ENCODE data around the gene AGTR1. TPM values are rescaled to one million over a fixed set of nuclear protein-coding genes. Genes with fewer than 3 reads are reported as not detected.

Gene AGTR1
- total RNA-seq, result 0.22 and 11.9 TPM in 2 replicates

GRCh38 chr3:148697306-148698189, at the start of gene AGTR1:
Gene AGTR1 (plus strand): TSS chr3:148697903. CDS start chr3:148741036, 43,133 bp downstream.

Small RNAs within 50 kb of the gene (small RNA-seq; reads per million reads assigned to genes)
- gene RPL38P1 (ENCODE audit: low replicate concordance), result not detected

Other genes with a start within 250 kb of the AGTR1 start
- not detected in 2 replicates for gene CPB1, start 129.9 kb downstream of the AGTR1 start, total RNA-seq
- not detected in 2 replicates for gene CPA3, start 167.4 kb downstream of the AGTR1 start, total RNA-seq

Measured in placental pericyte (primary cell).